Lower leg skin (tissue), 4 donors: ENCODE measurements around the gene TWIST2. TPM values are rescaled to one million over a fixed set of nuclear protein-coding genes. Genes with fewer than 3 reads are reported as not detected.

Experiments
- DNase-seq, 2 donors: peaks; one replicate each; pipeline ENCODE4 v3.0.0-alpha.2; 2019; ENCODE audit warnings: low spot score in 2 of 2
- H3K4me3 ChIP-seq: fragments of 200-600 bp; sonication (generic); 2 replicates; pipeline ENCODE4 v1.5.1; 2017; ENCODE audit warnings: mild to moderate bottlenecking, low read depth; ENCODE audit not compliant: poor library complexity, severe bottlenecking
- CTCF ChIP-seq, 3 donors: fragments of 450-650 bp; IDR thresholded peaks; one replicate each; pipeline ENCODE4 v1.5.1; 2016; ENCODE audit warnings: antibody characterized with exemption in 3 of 3, mild to moderate bottlenecking in 3 of 3, moderate library complexity in 2 of 3
- POLR2A ChIP-seq, 2 donors: fragments of 450-650 bp; IDR thresholded peaks; one replicate each; pipeline ENCODE4 v1.6.1; 2016 to 2017; ENCODE audit warnings: antibody characterized with exemption in 2 of 2, mild to moderate bottlenecking in 1 of 2, moderate library complexity in 1 of 2
- WGBS, 2 donors: methylation state at CpG; one replicate each; pipeline ENCODE4 v1.1.5; 2018; 5-methylcytosine and 5-hydroxymethylcytosine counted together
- intact Hi-C: fragments of 100-400 bp; cut with DNase I; formaldehyde crosslinking; loops from one replicate; pipeline ENCODE4 v1.15.0; 2023; ENCODE audit warnings: low total_unique reads
- total RNA-seq, 4 donors: library from RNA; depleted of rRNA; stranded (reverse); fragments of >200 nt; gene quantifications; one replicate each; pipeline ENCODE4 v1.1.0, GENCODE V29; 2016

TWIST2 gene
- total RNA-seq, 4 donors from 2014 or later: 36.5 to 47.8 (median 38.5) TPM

- intact Hi-C loops: no loop called here
- H3K4me3 ChIP-seq: no peak overlapping the region
Measured at GRCh38 chr2:238857959-238858358, 10.1 kb downstream of the TWIST2 start.

GRCh38 chr2:238859636-238860347, 11.9 kb downstream of the TWIST2 start:
- no peak for TF ChIP-seq CTCF (IDR thresholded peaks at IDR 0.05)
- no peak for TF ChIP-seq POLR2A (IDR thresholded peaks at IDR 0.05)
- no peak overlapping the region for H3K4me3 ChIP-seq
- intact Hi-C loops: no loop called here
- WGBS, 2 donors: 70 to 71% methylated on average over 14 of the region's 14 CpGs
- DNase-seq: peak in 1 of 2 donors; percentile 72

More at GRCh38 chr2:238857959-238858358, 10.1 kb downstream of the TWIST2 start:
- TF ChIP-seq POLR2A (IDR thresholded peaks at IDR 0.05) (no peak), CTCF (IDR thresholded peaks at IDR 0.05) (no peak)
- DNase-seq: peak in 1 of 2 donors; percentile 65
- WGBS, 2 donors: 62 to 64% methylated on average over 4 of the region's 4 CpGs

GRCh38 chr2:238861013-238861730, 13.3 kb downstream of the TWIST2 start:
- DNase-seq: peak in 1 of 2 donors; percentile 79
- TF ChIP-seq CTCF (IDR thresholded peaks at IDR 0.05): no peak
- TF ChIP-seq POLR2A (IDR thresholded peaks at IDR 0.05): no peak
- intact Hi-C loops: no loop called here
- no peak overlapping the region for H3K4me3 ChIP-seq
- WGBS, 2 donors: 60 to 66% methylated on average over 21 of the region's 21 CpGs

GRCh38 chr2:238861766-238862315, 14.0 kb downstream of the TWIST2 start:
- H3K4me3 ChIP-seq: no peak overlapping the region
- peak in 1 of 2 donors; percentile 82 for DNase-seq
- intact Hi-C loops: no loop called here
- WGBS, 2 donors: 76 to 79% methylated on average over 10 of the region's 10 CpGs
- no peak for TF ChIP-seq CTCF (IDR thresholded peaks at IDR 0.05)
- TF ChIP-seq POLR2A (IDR thresholded peaks at IDR 0.05): no peak

- peak in 1 of 2 donors; percentile 15 for DNase-seq
- intact Hi-C loops: no loop called here
- 60 to 65% methylated on average over 5 of the region's 5 CpGs for WGBS, 2 donors
- no peak overlapping the region for H3K4me3 ChIP-seq
- TF ChIP-seq POLR2A (IDR thresholded peaks at IDR 0.05) (no peak), CTCF (IDR thresholded peaks at IDR 0.05) (no peak)
Measured at GRCh38 chr2:238862701-238863100, 14.8 kb downstream of the TWIST2 start.
